ENCODE measurements around the gene TMEM171.

The TMEM171 gene

DNA sequence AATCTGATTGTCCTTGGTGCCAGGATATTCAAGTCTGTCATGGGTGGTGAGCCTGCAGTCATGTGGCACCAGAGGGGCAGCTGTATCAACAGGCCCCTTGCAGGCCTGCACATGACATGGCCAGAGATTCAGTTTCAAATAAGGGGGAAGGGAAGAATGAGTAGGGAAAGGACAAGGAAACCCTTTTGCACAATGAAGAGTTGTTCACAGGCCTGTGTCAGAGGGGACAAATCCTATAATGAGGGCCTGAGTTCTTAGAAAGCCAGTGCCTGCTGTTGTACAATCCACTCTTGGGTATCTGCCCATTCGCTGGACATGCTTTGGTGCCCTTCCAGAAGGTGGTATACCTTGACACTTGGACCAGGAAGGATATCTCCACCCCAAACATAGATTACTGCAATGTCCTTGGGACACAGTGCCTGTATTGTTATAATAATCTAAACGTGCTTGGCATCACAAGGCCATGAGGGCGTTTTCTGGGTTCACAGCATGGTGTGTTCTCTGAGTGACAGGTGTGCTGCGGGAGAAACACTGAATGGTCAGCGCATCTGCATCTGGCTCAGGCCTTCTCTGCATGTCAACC lies 1.9 kb upstream of the TMEM171 start:
- H3K4me3 ChIP-seq (ENCODE audit: control insufficient read depth, low read depth, low read length): no peak overlapping the region
- TF ChIP-seq, protein P1, sequence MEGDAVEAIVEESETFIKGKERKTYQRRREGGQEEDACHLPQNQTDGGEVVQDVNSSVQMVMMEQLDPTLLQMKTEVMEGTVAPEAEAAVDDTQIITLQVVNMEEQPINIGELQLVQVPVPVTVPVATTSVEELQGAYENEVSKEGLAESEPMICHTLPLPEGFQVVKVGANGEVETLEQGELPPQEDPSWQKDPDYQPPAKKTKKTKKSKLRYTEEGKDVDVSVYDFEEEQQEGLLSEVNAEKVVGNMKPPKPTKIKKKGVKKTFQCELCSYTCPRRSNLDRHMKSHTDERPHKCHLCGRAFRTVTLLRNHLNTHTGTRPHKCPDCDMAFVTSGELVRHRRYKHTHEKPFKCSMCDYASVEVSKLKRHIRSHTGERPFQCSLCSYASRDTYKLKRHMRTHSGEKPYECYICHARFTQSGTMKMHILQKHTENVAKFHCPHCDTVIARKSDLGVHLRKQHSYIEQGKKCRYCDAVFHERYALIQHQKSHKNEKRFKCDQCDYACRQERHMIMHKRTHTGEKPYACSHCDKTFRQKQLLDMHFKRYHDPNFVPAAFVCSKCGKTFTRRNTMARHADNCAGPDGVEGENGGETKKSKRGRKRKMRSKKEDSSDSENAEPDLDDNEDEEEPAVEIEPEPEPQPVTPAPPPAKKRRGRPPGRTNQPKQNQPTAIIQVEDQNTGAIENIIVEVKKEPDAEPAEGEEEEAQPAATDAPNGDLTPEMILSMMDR (conservative IDR thresholded peaks at IDR 0.05; ENCODE audit: control insufficient read depth, insufficient read depth, low read depth, low read length): no peak
- no peak for DNase-seq (ENCODE audit: low read depth)

DNA sequence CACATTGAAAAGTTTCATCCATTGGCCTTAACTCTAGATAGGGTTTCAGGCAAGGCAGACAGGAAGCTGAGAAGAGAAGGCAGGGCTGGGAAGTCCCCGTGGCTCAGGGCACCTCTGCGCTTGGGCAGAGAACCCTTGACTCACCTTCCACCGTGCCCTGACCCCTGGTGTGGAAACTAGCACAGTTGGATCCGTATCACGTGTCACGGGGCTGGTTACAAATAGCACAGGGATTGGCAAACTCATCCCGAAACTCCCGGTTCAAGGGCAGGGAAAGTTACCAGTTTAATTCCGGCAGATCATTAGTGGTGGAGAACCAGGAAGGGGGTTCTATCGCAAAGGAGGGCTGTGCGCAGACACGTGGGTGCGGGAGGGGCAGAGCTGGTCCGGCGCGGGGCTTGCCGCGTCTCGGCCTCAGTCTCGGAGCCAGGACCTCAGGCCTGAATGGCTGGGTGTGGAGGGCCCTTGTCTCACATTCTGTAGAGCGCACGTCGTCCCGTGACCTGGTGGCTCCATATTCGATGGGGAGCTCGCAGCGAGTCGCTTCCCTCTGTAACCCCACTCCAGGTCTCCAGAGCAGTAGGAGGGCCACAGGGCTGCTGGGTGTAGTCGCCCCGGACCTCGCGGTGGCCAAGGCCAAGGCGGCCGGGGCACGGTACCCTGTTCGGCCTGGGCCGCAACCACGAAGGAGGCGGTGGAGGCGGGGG lies 771 bp upstream of the TMEM171 start:
- TF ChIP-seq, protein P1 (conservative IDR thresholded peaks at IDR 0.05; ENCODE audit: control insufficient read depth, insufficient read depth, low read depth, low read length): no peak
- DNase-seq (ENCODE audit: low read depth): peak; percentile 8
- peak overlapping the region; percentile 9 for H3K4me3 ChIP-seq (ENCODE audit: control insufficient read depth, low read depth, low read length)

DNA sequence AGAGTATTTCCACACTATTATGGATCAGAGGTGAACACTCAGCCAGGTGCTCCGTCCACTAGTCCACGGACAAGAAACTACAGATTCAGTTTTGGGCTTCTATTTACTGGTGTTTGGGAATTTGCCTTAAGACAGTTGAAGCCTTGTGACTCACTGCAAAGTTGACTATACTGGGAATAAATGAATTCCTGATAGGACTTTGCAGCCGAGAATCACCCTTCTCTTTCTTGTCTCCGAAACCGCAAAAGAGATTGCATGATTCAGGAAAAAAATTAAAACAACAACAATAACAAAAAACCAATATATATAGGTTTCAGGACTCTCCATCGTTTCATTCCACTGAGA lies 716 bp downstream of the TMEM171 start:
- peak overlapping the region; percentile 70 for H3K4me3 ChIP-seq (ENCODE audit: control insufficient read depth, low read depth, low read length)
- TF ChIP-seq, protein P1 (conservative IDR thresholded peaks at IDR 0.05; ENCODE audit: control insufficient read depth, insufficient read depth, low read depth, low read length): no peak
- DNase-seq (ENCODE audit: low read depth): peak; percentile 49

DNA sequence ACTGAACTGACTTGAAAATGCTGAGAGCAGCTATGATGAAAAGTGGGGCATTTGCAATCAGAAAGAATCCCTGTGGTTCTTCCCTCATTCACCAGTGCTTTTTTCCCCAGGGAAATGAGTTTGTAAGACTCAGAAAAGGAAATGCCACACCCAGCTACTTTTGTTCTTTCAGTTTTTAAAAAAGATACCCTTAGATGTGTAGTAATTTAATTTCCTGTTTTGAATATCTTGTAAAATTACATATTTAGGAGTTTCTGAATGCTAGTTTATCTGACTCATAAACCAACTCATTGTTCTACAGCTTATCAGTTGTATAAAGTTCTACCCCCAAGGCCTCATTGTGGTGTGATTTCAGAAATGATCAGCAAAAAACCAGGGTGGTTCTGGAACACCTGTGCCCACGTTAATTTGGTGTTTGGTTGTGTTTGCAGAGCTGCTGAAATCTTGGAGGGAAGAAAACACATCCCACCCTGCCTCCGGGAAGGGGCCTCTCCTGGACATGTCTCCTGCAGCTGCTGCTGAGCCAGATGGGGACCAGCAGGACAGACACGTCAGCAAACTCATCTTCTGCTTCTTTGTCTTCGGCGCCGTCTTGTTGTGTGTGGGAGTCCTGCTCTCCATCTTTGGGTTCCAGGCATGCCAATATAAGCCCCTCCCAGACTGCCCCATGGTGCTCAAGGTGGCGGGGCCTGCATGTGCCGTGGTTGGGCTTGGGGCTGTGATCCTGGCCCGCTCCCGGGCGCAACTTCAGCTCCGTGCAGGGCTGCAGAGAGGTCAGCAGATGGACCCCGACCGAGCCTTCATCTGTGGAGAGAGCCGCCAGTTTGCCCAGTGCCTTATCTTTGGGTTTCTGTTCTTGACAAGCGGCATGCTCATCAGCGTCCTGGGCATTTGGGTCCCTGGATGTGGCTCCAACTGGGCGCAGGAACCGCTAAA lies 2.8 kb downstream of the TMEM171 start:
- no peak overlapping the region for H3K4me3 ChIP-seq (ENCODE audit: control insufficient read depth, low read depth, low read length)
- TF ChIP-seq, protein P1 (conservative IDR thresholded peaks at IDR 0.05; ENCODE audit: control insufficient read depth, insufficient read depth, low read depth, low read length): no peak
- DNase-seq (ENCODE audit: low read depth): peak; percentile 77

DNA sequence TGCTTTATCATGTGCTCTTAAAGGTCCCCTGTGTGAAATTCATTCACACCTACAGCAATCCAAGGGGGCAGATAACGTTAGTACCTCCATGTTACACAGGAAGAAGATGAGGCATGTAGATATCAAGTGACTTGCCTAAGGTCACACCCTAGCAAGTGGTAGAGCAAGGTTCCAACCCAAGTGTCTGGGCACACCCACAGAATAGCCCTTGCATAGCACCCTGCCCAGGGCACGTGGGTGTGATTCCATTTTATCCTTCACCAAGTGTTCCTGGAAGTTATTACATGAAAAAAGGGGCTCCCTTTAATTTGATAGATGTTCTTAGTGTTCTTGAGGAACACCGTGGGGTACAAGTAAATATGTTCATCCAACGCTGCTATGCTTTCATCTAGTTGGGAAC lies 4.9 kb downstream of the TMEM171 start:
- DNase-seq (ENCODE audit: low read depth): no peak
- TF ChIP-seq, protein P1 (conservative IDR thresholded peaks at IDR 0.05; ENCODE audit: control insufficient read depth, insufficient read depth, low read depth, low read length): no peak
- H3K4me3 ChIP-seq (ENCODE audit: control insufficient read depth, low read depth, low read length): no peak overlapping the region

DNA sequence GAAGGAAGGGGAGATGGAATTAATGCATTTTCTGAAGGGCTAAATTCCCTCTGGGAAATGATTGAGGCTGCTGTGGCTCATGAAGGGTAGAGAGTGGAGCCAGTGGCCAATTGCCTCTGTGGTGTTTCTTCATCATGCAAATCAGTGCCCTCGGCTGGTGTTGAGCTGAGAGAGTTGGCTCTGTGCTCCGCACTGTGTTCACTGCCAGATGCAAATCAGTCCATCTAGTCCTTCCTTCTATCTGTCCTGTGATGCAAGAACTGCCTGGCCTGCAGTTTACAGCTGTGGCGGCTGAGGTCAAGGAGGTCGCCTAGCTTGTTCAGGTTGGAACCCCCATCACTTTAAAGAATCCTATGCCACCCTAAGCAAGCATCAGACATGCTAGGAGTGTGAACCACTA lies 6.0 kb downstream of the TMEM171 start:
- no peak for DNase-seq (ENCODE audit: low read depth)
- no peak overlapping the region for H3K4me3 ChIP-seq (ENCODE audit: control insufficient read depth, low read depth, low read length)
- TF ChIP-seq, protein P1 (conservative IDR thresholded peaks at IDR 0.05; ENCODE audit: control insufficient read depth, insufficient read depth, low read depth, low read length): no peak
